GM12874 (cell line): ENCODE measurements around the gene KCNMA1.

Experiments
- TF ChIP-seq, protein P1 (sequence below): IDR thresholded peaks from 2 replicates; pipeline ENCODE4 v1.5.1; 2011; ENCODE audit warnings: low read depth, mild to moderate bottlenecking, control low read depth, low read length, moderate library complexity; ENCODE audit not compliant: insufficient read depth

The KCNMA1 gene

DNA sequence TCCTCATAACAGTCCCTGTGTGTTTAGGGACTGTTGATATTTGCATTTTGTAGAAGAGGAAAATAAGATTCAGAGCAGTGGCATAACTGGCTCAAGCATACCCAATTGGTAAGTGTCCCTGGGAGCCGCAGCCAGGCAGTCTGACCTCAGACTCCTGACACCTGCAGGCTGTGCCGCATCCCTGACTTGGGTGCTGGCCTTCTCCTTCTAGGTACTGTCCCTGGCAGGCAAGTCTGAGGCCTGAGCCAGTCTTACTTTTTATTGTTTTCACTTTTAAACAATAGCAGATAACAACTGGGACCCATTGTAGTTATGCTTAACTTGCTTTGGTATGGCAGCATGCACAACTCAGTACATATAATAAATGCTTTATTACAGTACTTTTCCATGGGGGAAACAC is 717.0 kb downstream of the KCNMA1 start:
- TF ChIP-seq, protein P1, sequence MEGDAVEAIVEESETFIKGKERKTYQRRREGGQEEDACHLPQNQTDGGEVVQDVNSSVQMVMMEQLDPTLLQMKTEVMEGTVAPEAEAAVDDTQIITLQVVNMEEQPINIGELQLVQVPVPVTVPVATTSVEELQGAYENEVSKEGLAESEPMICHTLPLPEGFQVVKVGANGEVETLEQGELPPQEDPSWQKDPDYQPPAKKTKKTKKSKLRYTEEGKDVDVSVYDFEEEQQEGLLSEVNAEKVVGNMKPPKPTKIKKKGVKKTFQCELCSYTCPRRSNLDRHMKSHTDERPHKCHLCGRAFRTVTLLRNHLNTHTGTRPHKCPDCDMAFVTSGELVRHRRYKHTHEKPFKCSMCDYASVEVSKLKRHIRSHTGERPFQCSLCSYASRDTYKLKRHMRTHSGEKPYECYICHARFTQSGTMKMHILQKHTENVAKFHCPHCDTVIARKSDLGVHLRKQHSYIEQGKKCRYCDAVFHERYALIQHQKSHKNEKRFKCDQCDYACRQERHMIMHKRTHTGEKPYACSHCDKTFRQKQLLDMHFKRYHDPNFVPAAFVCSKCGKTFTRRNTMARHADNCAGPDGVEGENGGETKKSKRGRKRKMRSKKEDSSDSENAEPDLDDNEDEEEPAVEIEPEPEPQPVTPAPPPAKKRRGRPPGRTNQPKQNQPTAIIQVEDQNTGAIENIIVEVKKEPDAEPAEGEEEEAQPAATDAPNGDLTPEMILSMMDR: no peak

DNA sequence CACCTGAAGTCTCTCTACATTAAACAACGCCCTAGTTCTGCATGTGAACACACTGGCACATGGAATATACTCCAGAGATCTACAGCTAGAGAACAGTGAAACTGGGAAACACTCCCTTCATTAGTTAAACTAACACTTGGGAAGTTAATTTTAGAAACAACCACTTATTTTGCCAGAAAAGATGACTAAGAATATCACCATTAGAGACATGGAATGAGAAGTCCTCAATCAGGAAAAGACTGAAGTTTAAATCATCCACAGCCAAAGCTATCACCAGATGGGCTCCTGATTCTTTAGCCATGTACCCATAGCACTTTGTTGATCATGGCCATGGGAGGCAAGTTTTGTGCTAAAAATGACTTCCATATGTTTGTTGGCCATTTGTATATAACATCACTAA is 719.5 kb downstream of the KCNMA1 start:
- TF ChIP-seq, protein P1: no peak

DNA sequence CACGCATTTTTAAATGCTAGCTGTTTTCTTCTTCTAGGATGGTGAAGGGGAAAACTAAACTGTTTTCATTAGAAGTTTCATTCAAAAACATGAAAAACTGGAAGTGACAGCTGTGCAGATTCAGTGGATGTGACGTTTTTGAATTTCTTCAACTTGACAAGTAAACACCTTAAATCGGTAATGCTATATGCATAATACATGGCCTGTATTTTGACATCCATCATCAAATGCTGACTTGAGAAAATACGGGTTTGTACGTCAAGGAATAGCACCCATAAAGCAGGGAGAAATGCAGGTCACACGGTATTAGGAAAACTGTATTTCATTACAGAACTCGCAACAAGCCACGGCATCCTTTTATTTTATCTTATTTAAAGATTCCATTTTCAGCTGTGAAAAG is 720.5 kb downstream of the KCNMA1 start:
- TF ChIP-seq, protein P1: no peak

DNA sequence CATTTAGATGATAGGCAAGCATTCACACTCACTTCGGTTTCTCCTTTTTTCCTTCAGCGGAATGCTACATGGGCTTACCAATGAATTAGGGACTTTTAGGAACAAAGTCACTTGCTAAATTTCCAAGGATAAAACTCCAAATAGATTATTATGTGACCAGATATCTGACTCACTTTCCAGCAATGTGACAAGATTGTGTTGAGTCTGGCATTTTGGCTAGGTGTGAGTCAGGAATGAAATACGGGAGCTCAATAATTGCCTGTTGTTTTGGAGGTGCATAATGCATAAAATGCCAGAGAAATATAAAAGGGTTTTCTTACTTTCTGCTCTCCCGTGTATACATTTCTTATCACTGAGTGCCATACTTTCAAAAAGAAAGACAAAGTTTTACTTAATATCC is 721.1 kb downstream of the KCNMA1 start:
- TF ChIP-seq, protein P1: no peak

DNA sequence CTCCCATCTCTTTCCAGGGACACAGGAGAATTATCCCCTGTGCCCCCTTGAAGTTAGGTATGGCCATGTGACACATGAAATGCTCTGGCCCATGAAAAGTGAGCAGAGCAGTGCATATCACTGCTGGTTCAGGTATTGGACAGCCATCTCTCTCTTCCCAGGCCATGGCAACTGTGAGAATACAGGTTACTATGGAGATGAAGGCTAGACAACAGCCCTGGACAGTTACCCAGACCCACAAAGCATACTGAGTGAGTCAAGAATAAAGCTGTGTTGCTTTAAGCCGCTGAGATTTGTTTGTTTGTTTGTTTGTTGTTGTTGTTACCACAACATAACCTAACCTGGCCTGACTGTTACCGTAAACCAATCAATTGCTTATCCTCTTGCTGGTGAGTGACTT is 722.3 kb downstream of the KCNMA1 start:
- TF ChIP-seq, protein P1: no peak

DNA sequence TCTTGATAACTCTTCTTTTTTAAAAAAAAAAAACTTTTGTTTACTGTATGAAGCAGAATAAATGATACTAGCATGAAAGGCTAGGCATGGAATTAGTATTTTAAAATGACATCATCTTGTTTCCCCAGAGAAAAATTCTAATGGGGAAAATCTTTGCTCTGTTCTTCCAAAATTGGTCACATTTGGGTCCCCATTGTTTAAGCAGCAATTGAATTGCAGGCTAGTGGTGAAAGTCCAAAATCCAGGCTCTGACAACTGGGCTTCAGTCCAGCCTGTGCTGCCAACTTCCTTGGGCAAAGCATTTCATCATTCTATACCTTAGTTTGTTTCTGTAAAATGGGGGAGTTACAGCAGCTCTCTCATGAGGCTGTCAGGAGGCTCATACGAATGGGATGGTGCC is 726.4 kb downstream of the KCNMA1 start:
- TF ChIP-seq, protein P1: no peak

DNA sequence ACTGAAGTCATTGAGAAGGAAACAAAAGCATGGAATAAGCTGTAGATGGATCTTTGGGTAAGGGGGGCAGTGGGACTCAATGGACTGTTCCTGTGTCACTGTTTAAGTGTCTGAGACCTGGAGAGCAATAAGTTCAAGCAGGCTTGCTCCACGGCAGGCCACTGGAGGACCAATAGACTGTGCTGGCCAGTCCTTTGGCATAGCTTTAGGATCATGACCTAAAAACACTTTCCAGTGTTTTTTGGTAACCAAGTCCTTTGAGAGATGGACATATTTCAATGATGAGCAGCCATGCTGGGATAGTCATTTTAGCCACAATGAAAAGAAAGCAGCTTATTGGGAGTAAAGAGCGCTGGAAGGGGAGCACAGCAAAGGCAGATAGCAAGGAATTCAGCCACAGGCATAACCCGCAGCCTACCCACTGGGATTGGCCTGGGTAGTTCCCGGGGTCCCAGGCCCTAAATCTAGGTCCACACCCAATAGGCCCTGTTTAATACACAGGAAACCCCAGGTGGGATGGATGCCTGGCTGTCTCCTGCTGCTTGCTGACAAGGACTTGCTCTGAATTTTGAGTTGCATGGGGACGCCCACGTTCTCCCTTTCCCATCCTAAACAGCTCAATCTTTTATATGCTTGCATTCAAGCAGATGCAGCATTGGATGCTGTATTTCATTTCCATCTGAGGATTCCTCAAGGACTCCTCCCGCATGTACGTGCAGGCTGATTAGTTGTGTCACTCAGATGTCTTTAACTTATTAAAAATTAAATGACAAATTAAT is 727.2 kb downstream of the KCNMA1 start:
- TF ChIP-seq, protein P1: no peak

DNA sequence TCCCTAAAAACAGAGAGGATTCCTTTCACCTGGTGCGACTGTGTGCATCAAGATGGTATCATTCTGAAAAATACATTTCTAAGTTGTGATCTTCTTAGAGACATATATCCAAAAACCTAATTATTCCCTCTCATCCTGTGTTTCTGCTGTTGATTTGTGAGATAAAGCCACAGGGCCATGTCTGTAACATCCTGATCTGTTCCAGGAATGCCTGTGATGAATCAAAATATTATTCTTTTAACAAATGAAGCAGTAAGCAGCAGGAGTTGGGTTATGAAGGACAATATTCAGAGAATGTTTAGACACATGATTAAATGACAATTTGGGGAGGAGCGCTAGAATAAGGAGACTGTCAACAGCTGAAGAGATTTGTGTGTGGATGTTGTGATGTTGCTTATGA is 731.4 kb downstream of the KCNMA1 start:
- TF ChIP-seq, protein P1: no peak
